Hematopoietic multipotent progenitor cell treated with erythropoietin and hydrocortisone succinate and interleukin-3 and kit ligand, for 15 days (in vitro differentiated cells): ENCODE results near the gene SLC16A7.
"Not testable (repeated sequence)": the region's sequence is repeated elsewhere in the genome, so short reads cannot be mapped to it uniquely, and the experiment has no call there.

Source experiments
- DNase-seq: peaks from one replicate; pipeline ENCODE4 v3.0.0-alpha.2; 2015; ENCODE audit warnings: low spot score

Gene SLC16A7

GRCh38 chr12:59736359-59736758 lies 140.5 kb downstream of the SLC16A7 start:
- DNase-seq: no peak

- no peak for DNase-seq
These were observed 141.0 kb downstream of the SLC16A7 start for GRCh38 chr12:59736786-59737185.

GRCh38 chr12:59737725-59738463 lies 142.1 kb downstream of the SLC16A7 start:
- DNase-seq: no peak

GRCh38 chr12:59742841-59743240 lies 147.0 kb downstream of the SLC16A7 start:
- DNase-seq: no peak

GRCh38 chr12:59744564-59744963 lies 148.7 kb downstream of the SLC16A7 start:
- no peak for DNase-seq

GRCh38 chr12:59751091-59751490 lies 155.3 kb downstream of the SLC16A7 start:
- not testable (repeated sequence) for DNase-seq

DNA sequence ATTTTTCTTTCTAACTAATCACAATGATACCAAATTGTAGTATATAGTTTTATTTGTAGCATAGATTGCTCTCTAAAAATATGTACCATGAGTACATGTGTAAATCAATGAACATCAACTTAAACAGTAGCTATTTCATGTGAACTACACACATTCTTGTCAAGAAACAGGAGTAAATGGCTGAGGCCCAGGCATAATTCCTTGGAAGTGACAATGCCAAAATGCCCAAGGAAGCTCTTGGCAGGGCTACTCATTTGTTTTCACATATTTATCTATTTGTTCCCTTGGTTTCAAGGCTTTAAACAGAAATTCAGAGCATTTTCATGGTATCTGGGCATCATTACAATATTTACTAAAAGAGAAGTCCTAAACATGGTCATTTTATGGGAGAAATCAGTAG lies 165.7 kb downstream of the SLC16A7 start:
- no peak for DNase-seq

DNA sequence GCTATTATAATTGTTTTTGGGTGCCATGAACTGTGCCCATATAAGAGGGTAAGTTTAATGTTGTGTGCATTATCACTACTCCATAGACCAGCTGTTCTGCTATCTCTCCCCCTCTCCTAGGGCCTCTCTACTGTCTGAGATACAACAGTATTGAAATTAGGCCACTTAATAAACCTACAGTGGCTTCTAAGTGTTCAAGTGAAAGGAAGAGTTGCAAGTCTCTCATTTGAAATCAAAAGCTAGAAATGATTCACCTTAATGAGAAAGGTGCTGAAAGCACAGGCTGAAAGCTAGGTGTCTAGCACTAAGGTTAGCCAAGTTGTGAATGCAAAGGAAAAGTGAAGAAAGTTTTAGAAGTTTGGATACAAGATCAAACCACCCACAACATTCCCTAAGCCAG lies 168.0 kb downstream of the SLC16A7 start:
- DNase-seq: no peak

DNA sequence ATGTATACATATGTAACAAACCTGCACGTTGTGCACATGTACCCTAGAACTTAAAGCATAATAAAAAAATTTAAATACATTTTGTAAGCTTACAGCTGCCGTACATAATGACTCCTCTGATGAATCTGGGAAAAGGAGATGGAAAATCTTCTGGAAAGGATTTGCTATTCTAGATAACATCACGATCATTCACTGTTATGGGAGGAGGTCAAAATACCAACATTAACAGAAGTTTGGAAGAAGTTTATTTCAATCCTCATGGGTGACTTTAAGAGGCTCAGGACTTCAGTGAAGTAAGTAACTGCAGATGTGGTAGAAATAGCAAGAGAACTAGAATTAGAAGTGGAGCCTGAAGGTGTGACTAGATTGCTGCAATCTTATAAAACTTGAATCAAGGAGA lies 172.2 kb downstream of the SLC16A7 start:
- no peak for DNase-seq

- no peak for DNase-seq
These were observed 184.8 kb downstream of the SLC16A7 start for GRCh38 chr12:59780605-59781135.

DNA sequence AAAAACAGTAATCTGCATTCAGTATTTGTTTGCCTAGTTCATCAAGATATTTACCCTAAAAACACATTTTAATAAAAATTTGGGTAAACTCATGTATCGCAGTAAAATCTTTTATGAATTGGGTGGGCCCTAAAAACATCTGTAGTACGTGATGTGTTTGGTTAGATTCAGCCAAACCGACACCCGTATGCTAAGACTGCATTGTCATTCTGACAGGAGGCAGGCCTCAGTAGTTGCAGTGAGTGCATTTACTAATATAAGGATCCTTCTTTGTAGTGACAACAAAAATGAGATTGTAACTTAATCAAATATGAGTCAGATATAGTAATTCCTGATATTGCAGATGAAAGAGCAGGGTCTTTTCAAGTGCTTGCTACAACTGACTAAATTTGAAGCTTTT lies 191.8 kb downstream of the SLC16A7 start:
- no peak for DNase-seq

- DNase-seq: no peak
These were observed 196.8 kb downstream of the SLC16A7 start for GRCh38 chr12:59792647-59793046.

- no peak for DNase-seq
These were observed 207.9 kb downstream of the SLC16A7 start for GRCh38 chr12:59803735-59804134.

GRCh38 chr12:59808317-59808910 lies 212.6 kb downstream of the SLC16A7 start:
- no peak for DNase-seq

- no peak for DNase-seq
These were observed 216.2 kb downstream of the SLC16A7 start for GRCh38 chr12:59811991-59812390.

- DNase-seq: no peak
These were observed 216.9 kb downstream of the SLC16A7 start for GRCh38 chr12:59812716-59813115.

GRCh38 chr12:59820594-59821011 lies 224.8 kb downstream of the SLC16A7 start:
- DNase-seq: no peak

GRCh38 chr12:59823567-59823966 lies 227.7 kb downstream of the SLC16A7 start:
- no peak for DNase-seq

GRCh38 chr12:59827767-59828166 lies 231.9 kb downstream of the SLC16A7 start:
- no peak for DNase-seq

GRCh38 chr12:59828521-59828920 lies 232.7 kb downstream of the SLC16A7 start:
- no peak for DNase-seq

- DNase-seq: no peak
These were observed 237.6 kb downstream of the SLC16A7 start for GRCh38 chr12:59833408-59833807.

DNA sequence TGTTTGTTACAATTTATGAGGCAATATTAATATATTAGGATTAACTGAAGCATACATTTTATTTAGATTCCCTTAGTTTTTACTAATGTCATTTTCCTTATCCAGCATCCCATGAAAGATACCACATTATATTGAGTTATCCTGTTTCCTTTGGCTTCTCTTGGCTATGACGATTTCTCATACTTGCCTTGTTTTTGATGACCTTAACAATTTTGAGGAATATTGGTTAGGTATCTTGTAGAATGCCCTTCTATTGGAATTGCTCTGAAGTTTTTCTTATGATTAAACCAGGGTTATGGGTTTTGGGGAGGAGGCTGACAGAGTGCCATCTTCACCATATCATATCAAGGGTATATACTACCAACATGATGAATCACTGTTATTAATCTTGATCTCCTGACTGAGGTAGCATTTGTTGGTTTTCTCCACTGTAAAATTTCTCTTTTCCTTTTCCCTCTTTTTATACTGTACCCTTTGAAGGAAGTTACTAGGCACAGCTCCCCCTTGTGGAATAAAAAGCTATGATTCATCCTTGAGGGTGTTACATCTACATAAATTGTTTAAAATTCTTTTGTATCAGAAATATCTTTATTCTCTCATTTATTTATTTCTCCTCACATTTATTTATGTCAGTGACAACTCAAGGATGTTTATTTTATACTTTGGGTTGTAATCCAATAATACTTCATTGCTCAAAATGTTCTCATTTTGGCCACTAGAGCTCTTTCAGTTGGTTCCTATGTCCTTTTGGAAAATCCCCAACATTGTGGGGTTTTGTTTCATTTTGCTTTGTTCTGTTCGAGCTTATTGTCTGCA lies 239.0 kb downstream of the SLC16A7 start:
- peak; percentile 3 for DNase-seq
